ENCODE results near the gene ADGRV1. TPM values are rescaled to one million over a fixed set of nuclear protein-coding genes. Genes with fewer than 3 reads are reported as not detected.
A peak's percentile ranks its signal among the peaks of the same experiment; 100 is the strongest.

ADGRV1 gene
- polyA plus RNA-seq, 2 of the 4 experiments (the other 2 are of a cell fraction), result 0.70 to 3.7 TPM

GRCh38 chr5:91206103-91206502 lies 647.5 kb downstream of the ADGRV1 start:
- WGBS (ENCODE audit: missing lambda C conversion rate), result 92% methylated on average over 4 of the region's 5 CpGs
- POLR2A ChIA-PET, result no interaction called here

DNA sequence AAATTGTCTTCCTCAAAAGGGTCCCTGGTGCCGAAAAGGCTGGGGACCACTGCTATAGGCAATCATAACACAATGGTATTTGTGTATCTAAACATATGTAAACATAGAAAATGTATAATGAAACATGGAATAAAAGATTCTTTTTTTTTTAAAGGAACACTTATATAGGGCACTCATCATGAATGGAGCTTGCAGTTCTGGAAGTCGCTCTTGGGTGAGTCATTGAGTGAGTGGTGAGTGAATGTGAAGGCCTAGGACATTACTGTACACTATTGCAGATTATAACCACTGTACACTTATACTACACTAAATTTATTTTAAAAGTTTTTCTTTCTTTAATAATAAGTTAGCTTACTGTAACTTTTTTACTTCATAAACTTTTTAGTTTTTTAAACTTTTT lies 648.1 kb downstream of the ADGRV1 start:
- Histone ChIP-seq H3K4me1 (no peaks in the 10 kb centered on the region), H3K4me2 (no peak overlapping the region), H3K4me3 (no peak overlapping the region), H3K27ac (no peak overlapping the region), H3K9me3 (no peaks in the 10 kb centered on the region)
- ChIA-PET POLR2A (no interaction called here), CTCF (interaction anchor here (2.3 kb wide), 1 partner anchor 12 kb away, joined by 6 read pairs; no protein-coding TSS in a partner anchor)
- WGBS (ENCODE audit: missing lambda C conversion rate), result 63% methylated on average over 2 of the region's 2 CpGs
- no peak for DNase-seq (ENCODE audit: low read depth in 1 of 2, low spot score in 1 of 2)
- FAIRE-seq, result no peak
- peak; percentile 39 to 40; a peak in 2 of 6 replicates for ATAC-seq
- TF ChIP-seq FOSL2 (IDR thresholded peaks at IDR 0.05), result no peak
- TF ChIP-seq FOSL2 (CRISPR knock-in tag; IDR thresholded peaks at IDR 0.05), result 0 out of 2 replicates have a peak, but pooled peaks have one; percentile 9
- no peak for TF ChIP-seq EHMT2 (IDR thresholded peaks at IDR 0.05; ENCODE audit: low read depth)

More at GRCh38 chr5:91206103-91206502, 647.5 kb downstream of the ADGRV1 start:
- H3K27ac ChIP-seq, result no peak overlapping the region
- CTCF ChIA-PET, result interaction anchor here (2.3 kb wide), 1 partner anchor 13 kb away, joined by 6 read pairs; no protein-coding TSS in a partner anchor
- ATAC-seq, result no peak
- DNase-seq (ENCODE audit: low read depth in 1 of 2, low spot score in 1 of 2), result no peak
- H3K9me3 ChIP-seq, result no peaks in the 10 kb centered on the region
- no peaks in the 10 kb centered on the region for H3K4me1 ChIP-seq
- no peak overlapping the region for H3K4me3 ChIP-seq
- H3K4me2 ChIP-seq, result no peak overlapping the region
- no peak for FAIRE-seq
- TF ChIP-seq, protein P1, sequence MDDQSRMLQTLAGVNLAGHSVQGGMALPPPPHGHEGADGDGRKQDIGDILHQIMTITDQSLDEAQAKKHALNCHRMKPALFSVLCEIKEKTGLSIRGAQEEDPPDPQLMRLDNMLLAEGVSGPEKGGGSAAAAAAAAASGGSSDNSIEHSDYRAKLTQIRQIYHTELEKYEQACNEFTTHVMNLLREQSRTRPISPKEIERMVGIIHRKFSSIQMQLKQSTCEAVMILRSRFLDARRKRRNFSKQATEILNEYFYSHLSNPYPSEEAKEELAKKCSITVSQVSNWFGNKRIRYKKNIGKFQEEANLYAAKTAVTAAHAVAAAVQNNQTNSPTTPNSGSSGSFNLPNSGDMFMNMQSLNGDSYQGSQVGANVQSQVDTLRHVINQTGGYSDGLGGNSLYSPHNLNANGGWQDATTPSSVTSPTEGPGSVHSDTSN (IDR thresholded peaks at IDR 0.05), result no peak
- TF ChIP-seq JUNB (IDR thresholded peaks at IDR 0.05) (no peak), SREBF2 (IDR thresholded peaks at IDR 0.05) (no peak), HEYL (CRISPR knock-in tag; IDR thresholded peaks at IDR 0.05) (no peak), TFCP2L1 (CRISPR knock-in tag; IDR thresholded peaks at IDR 0.05) (no peak), TP53 (CRISPR knock-in tag; IDR thresholded peaks at IDR 0.05) (no peak), HOXB5 (CRISPR knock-in tag; IDR thresholded peaks at IDR 0.05) (no peak), ATOH8 (CRISPR knock-in tag; IDR thresholded peaks at IDR 0.05; ENCODE audit: low read depth) (no peak), EHF (CRISPR knock-in tag; IDR thresholded peaks at IDR 0.05) (no peak), MAX (IDR thresholded peaks at IDR 0.05) (no peak), CEBPB (IDR thresholded peaks at IDR 0.05) (no peak), SMC3 (IDR thresholded peaks at IDR 0.05) (no peak), MAZ (IDR thresholded peaks at IDR 0.05; ENCODE audit: borderline replicate concordance, low read depth, low read length) (no peak), HES2 (IDR thresholded peaks at IDR 0.05) (no peak), HOXA7 (CRISPR knock-in tag; IDR thresholded peaks at IDR 0.05) (no peak), RAD21 (conservative IDR thresholded peaks at IDR 0.05 in 1 of 2, IDR thresholded peaks at IDR 0.05 in 1 of 2) (no peak), MAFK (IDR thresholded peaks at IDR 0.05; ENCODE audit: partially characterized antibody) (no peak), POLR2A (IDR thresholded peaks at IDR 0.05; ENCODE audit: low read length) (no peak)

GRCh38 chr5:91207248-91207647 lies 648.7 kb downstream of the ADGRV1 start:
- Histone ChIP-seq H3K4me2 (no peak overlapping the region), H3K27ac (no peak overlapping the region), H3K4me3 (no peak overlapping the region), H3K4me1 (peaks cover 2% of the 10 kb centered on the region), H3K9me3 (no peaks in the 10 kb centered on the region)
- ATAC-seq (no peak), FAIRE-seq (peak; percentile 54), DNase-seq (ENCODE audit: low read depth in 1 of 2, low spot score in 1 of 2) (no peak)
- 74% methylated on average over 3 of the region's 3 CpGs for WGBS (ENCODE audit: missing lambda C conversion rate)
- CTCF ChIA-PET, result interaction anchor here (2.3 kb wide), 1 partner anchor 12 kb away, joined by 6 read pairs; no protein-coding TSS in a partner anchor
- TF ChIP-seq ESRRA (IDR thresholded peaks at IDR 0.05; ENCODE audit: borderline replicate concordance, low read length), result no peak
- no peak for TF ChIP-seq CBX8 (IDR thresholded peaks at IDR 0.05)
- TF ChIP-seq RNF2 (IDR thresholded peaks at IDR 0.05; ENCODE audit: borderline replicate concordance, low read depth), result no peak
- no peak for TF ChIP-seq JUNB (IDR thresholded peaks at IDR 0.05)
- TF ChIP-seq SMC3 (IDR thresholded peaks at IDR 0.05), result no peak
- TF ChIP-seq PHF8 (IDR thresholded peaks at IDR 0.05; ENCODE audit: borderline replicate concordance, low read depth), result no peak
- no peak for TF ChIP-seq NFE2L2 (conservative IDR thresholded peaks at IDR 0.05; ENCODE audit: low read length)
- no peak for TF ChIP-seq EP300 (IDR thresholded peaks at IDR 0.05)
- POLR2A ChIA-PET, result no interaction called here
